Heart right ventricle (tissue), 16 donors: ENCODE results near the gene SIAH3. TPM values are rescaled to one million over a fixed set of nuclear protein-coding genes. Genes with fewer than 3 reads are reported as not detected.

ENCODE experiments used
- ATAC-seq, 8 donors: fragments of 200-7000 bp; cut with Tn5 transposase; one replicate each; pipeline ENCODE4 v1.9.1; 2020; ENCODE audit warnings: mild to moderate bottlenecking in 8 of 8, moderate library complexity in 8 of 8, moderate number of reproducible peaks in 1 of 8
- DNase-seq, 2 donors: peaks; one replicate each; pipeline ENCODE4 v3.0.0-alpha.2; 2020
- H3K27ac ChIP-seq, 10 donors: fragments of 200-600 bp; sonication (generic) in 2 of 10; one replicate each; pipeline versions ENCODE4 v1.5.0 to v1.8.0; 2020 to 2022; ENCODE audit warnings: mild to moderate bottlenecking in 3 of 10
- H3K27me3 ChIP-seq, 7 donors: fragments of 200-600 bp; one replicate each; pipeline ENCODE4 v1.8.0; 2021 to 2022; ENCODE audit warnings: mild to moderate bottlenecking in 2 of 7
- H3K36me3 ChIP-seq, 9 donors: fragments of 200-600 bp; sonication (generic) in 1 of 9; one replicate each; pipeline versions ENCODE4 v1.5.0 to v1.8.0; 2020 to 2022; ENCODE audit warnings: mild to moderate bottlenecking in 2 of 9
- H3K4me1 ChIP-seq, 9 donors: fragments of 200-600 bp; sonication (generic) in 1 of 9; one replicate each; pipeline versions ENCODE4 v1.5.0 to v1.8.0; 2020 to 2022; ENCODE audit warnings: mild to moderate bottlenecking in 4 of 9
- H3K4me3 ChIP-seq, 10 donors: fragments of 200-600 bp; sonication (generic) in 2 of 10; one replicate each; pipeline versions ENCODE4 v1.5.0 to v1.8.0; 2020 to 2022; ENCODE audit warnings: mild to moderate bottlenecking in 7 of 10, moderate library complexity in 2 of 10
- H3K9me3 ChIP-seq, 11 donors: fragments of 200-600 bp in 10 of 11; sonication (generic) in 2 of 11; one replicate each; pipeline versions ENCODE4 v1.5.0 to v1.8.0; 2013 to 2022; ENCODE audit warnings: mild to moderate bottlenecking in 2 of 11, control low read depth in 1 of 11, moderate library complexity in 1 of 11
- CTCF ChIP-seq, 9 donors: fragments of 200-600 bp; sonication (generic) in 2 of 9; IDR thresholded peaks; one replicate each; pipeline versions ENCODE4 v1.5.0 to v1.8.0; 2021 to 2022; ENCODE audit warnings: antibody characterized with exemption in 9 of 9, mild to moderate bottlenecking in 5 of 9, moderate library complexity in 1 of 9
- WGBS, 2 donors: extraction: QIAGEN DNeasy Blood & Tissue Kit; methylation state at CpG; one replicate each; pipeline ENCODE4 v1.1.7; 2013; ENCODE audit warnings: inconsistent platforms in 1 of 2; 5-methylcytosine and 5-hydroxymethylcytosine counted together
- intact Hi-C, 10 donors: fragments of 100-400 bp; cut with DNase I; formaldehyde crosslinking; loops; one replicate each; pipeline versions ENCODE4 v1.11.1 to v1.14.2; 2022
- polyA plus RNA-seq, 2 donors: library from polyadenylated mRNA; stranded (reverse); fragments of 200-250 nt; gene quantifications; one replicate each; pipeline ENCODE4 v1.2.3, GENCODE V29; 2013
- total RNA-seq, 10 donors: library from RNA; stranded (reverse); fragmentation: NEBNext Ultra II Directional in 3 of 10; extraction: Animal tissue kit (Norgen Biotek cat#: 25700) in 3 of 10; gene quantifications; one replicate each; pipeline versions ENCODE4 v1.2.1 to v1.2.4, GENCODE V29; 2021 to 2023
- donor health status: Arrhythmogenic right ventricular cardiomyopathy.
- donor health status: ischemic (EF 13 %, LVEDD 7.1; RV severe dilation, severe dysfunction).
- donor health status: healthy with polysubstance abuse.
- donor health status: DM: no; HTN: yes; CAD: no.
- donor health status: DM: no; HTN: no; CAD: no.
- donor health status: ischemic (EF 25% LVEDD 6.9; RV normal size, moderate dysfunction).
- donor health status: ischemic (EF 25% LVEDD 5.7; RV mildly dilated, moderate dysfunction).
- donor health status: healthy.
- donor health status: DM: yes; HTN: yes; CAD: no.
- donor health status: Ischemic cardiomyopathy.
- donor health status: ischemic (EF 35%, LVEDD 5.7; RV mildly dilated, moderate dysfunction).
- donor health status: nonischemic (EF 11% LVEDD 7.7; RV severe dilation, severe dysfunction).
- donor health status: DM: yes; HTN: yes; CAD: no.
- donor health status: PGD.
- donor health status: ischemic (EF 29% LVEDD 5.4; RV normal size, mild dysfunction).
- donor health status: nonischemic (EF 23%, LVEDD 6.1; RV moderate dilation, normal function).

The SIAH3 gene
- total and polyA plus RNA-seq, 12 donors: under 0.01 to 0.10 (median 0.06) TPM; not detected in 8

DNA sequence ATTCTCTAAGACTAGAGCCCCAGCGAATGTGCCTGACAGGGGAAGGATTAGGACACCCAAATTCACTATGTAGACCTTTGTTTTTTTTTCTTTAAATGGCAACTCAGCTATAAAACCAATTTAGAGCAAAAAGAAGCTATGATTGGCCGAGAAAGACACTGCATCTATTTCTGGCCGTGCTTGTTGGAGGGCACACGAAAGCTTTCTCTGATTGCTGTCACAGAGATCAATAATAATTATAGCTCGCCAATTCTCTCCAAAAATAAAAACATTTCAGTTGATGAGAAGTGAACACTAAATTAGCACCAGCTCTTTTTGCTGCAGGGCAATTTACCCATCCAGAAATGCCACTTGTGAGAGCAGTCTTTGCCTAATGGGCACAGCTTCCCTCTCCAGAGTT, 118.2 kb downstream of the SIAH3 start:
- WGBS, 2 donors: 81 to 86% methylated on average over 5 of the region's 5 CpGs
- H3K27ac ChIP-seq: no peak overlapping the region
- ATAC-seq: no peak
- no peak overlapping the region for H3K4me3 ChIP-seq
- H3K27me3 ChIP-seq: peaks cover 0 to 12% (median 0%) of the 10 kb centered on the region in 7 donors
- intact Hi-C loops: no loop called here
- no peak for DNase-seq
- H3K9me3 ChIP-seq: no peaks in the 10 kb centered on the region
- no peaks in the 10 kb centered on the region for H3K36me3 ChIP-seq
- no peaks in the 10 kb centered on the region for H3K4me1 ChIP-seq
- TF ChIP-seq CTCF (IDR thresholded peaks at IDR 0.05): no peak

DNA sequence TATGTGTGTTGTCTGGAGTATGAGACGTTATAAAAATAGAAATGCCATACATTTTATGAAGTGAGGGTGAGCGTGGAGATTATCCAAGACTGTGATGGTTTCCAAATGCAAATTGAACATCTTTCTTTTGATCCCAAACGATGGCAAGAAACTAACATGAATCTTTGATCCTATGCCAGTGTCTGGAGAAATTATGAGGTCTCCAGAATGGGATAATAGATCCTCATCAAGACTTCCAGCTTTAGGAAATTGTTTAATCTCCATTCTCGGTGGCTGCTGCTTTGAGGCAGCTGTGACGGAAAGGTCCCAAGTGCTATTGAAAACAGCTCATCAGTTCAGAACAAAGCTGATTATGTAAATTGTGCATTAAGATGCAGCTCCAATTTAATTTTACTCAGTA, 118.6 kb downstream of the SIAH3 start:
- Histone ChIP-seq H3K4me3 (no peak overlapping the region), H3K27ac (no peak overlapping the region), H3K9me3 (no peaks in the 10 kb centered on the region), H3K27me3 (peaks cover 0 to 12% (median 0%) of the 10 kb centered on the region in 7 donors), H3K36me3 (no peaks in the 10 kb centered on the region), H3K4me1 (no peaks in the 10 kb centered on the region)
- WGBS, 2 donors: 48 to 54% methylated on average over 5 of the region's 5 CpGs
- intact Hi-C loops: no loop called here
- no peak for TF ChIP-seq CTCF (IDR thresholded peaks at IDR 0.05)
- ATAC-seq (no peak), DNase-seq (no peak)

- no peaks in the 10 kb centered on the region for H3K36me3 ChIP-seq
- no peak for DNase-seq
- no peak overlapping the region for H3K27ac ChIP-seq
- no peak for TF ChIP-seq CTCF (IDR thresholded peaks at IDR 0.05)
- peaks cover 0 to 12% (median 0%) of the 10 kb centered on the region in 7 donors for H3K27me3 ChIP-seq
- WGBS, 2 donors: 93 to 96% methylated on average over 3 of the region's 3 CpGs
- ATAC-seq: no peak
- no peaks in the 10 kb centered on the region for H3K4me1 ChIP-seq
- no peak overlapping the region for H3K4me3 ChIP-seq
- peaks cover 0 to 7% (median 0%) of the 10 kb centered on the region in 11 donors for H3K9me3 ChIP-seq
- intact Hi-C loops: no loop called here
These were observed 120.1 kb downstream of the SIAH3 start for GRCh38 chr13:45731455-45731854.

DNA sequence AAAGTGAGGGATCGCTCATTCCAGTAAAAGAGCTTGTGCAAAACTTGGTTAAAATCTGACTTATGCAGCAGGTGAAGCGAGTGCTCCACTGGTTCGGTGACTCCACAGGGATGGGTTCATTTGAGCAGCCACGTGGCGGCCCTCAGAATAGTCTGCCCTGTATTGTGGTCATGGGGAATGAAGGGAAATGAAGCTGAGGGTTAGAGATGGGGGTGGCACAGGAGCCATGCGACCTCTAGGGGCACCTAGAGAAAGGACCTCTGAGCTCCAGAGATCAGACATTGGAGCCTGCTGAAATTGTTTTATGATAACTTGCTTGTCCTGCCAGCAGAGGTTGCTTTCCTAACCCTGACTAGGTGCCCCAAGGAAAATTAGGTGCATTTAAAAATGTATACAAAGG, 122.8 kb downstream of the SIAH3 start:
- Histone ChIP-seq H3K4me1 (no peaks in the 10 kb centered on the region), H3K9me3 (peaks cover 0 to 7% (median 0%) of the 10 kb centered on the region in 11 donors), H3K27ac (no peak overlapping the region), H3K36me3 (no peaks in the 10 kb centered on the region), H3K4me3 (no peak overlapping the region), H3K27me3 (peaks cover 0 to 12% (median 0%) of the 10 kb centered on the region in 7 donors)
- DNase-seq (no peak), ATAC-seq (no peak)
- peak in 1 of 9 donors; percentile 9 for TF ChIP-seq CTCF (IDR thresholded peaks at IDR 0.05)
- intact Hi-C loops: no loop called here
- 66 to 72% methylated on average over 6 of the region's 6 CpGs for WGBS, 2 donors

Other genes with a start within 250 kb of the SIAH3 start
- gene ERICH6B, start 236.0 kb downstream of the SIAH3 start, total RNA-seq: not detected
- gene ERICH6B, start 236.0 kb downstream of the SIAH3 start, polyA plus RNA-seq: not detected
- not detected for gene CBY2, start 149.4 kb downstream of the SIAH3 start, total RNA-seq
- gene CBY2, start 149.4 kb downstream of the SIAH3 start, polyA plus RNA-seq: not detected
- gene ZC3H13, start 201.0 kb upstream of the SIAH3 start, total RNA-seq: 10 to 100 TPM; 33.1 to 50.1 (median 46.4) TPM
- gene ZC3H13, start 201.0 kb upstream of the SIAH3 start, polyA plus RNA-seq: 10 to 100 TPM in 1 of 2 donors, 1 to 10 TPM in 1; 6.7 to 23.1 TPM